ENCODE results near the gene DUSP16. TPM values are rescaled to one million over a fixed set of nuclear protein-coding genes. Genes with fewer than 3 reads are reported as not detected.

Gene DUSP16
- total and polyA plus RNA-seq, 2 of the 8 experiments (the other 6 are each of a cell fraction or from before 2014, with no cell fraction given), result 31.6 to 55.9 TPM

GRCh38 chr12:12468575-12468974 lies 94.1 kb downstream of the DUSP16 start:
- no peak overlapping the region for H3K14ac ChIP-seq (ENCODE audit: insufficient read length)
- no peak overlapping the region for H3K4me2 ChIP-seq (ENCODE audit: insufficient read depth in 1 of 2, low read depth in 2 of 2, low read length in 2 of 2)
- H3K4me3 ChIP-seq (ENCODE audit: extremely low read depth in 1 of 4, insufficient read depth in 2 of 4, low read depth in 3 of 4, low read length in 4 of 4), result no peak overlapping the region
- H2BK5ac ChIP-seq (ENCODE audit: low read depth, low read length), result no peak overlapping the region
- no peaks in the 10 kb centered on the region for H3K79me1 ChIP-seq (ENCODE audit: low read depth, low read length)
- H2AK5ac ChIP-seq (ENCODE audit: low read depth, low read length), result no peak overlapping the region
- ChIA-PET CTCF (ENCODE audit: partially characterized antibody) (interaction anchor here (0.6 to 0.9 kb wide), 3 partner anchors 8 to 92 kb away, joined by 3 to 4 read pairs (median 3); no protein-coding TSS in a partner anchor), POLR2A (ENCODE audit: partially characterized antibody) (no interaction called here)
- H3K4ac ChIP-seq (replicated peaks; ENCODE audit: insufficient read length, low read depth, low read length), result no peak overlapping the region
- peaks cover 0 to 7% (median 0%) of the 10 kb centered on the region in 4 experiments; a peak in 1 of 8 replicates for H3K36me3 ChIP-seq (ENCODE audit: control insufficient read depth in 2 of 4, insufficient read depth in 4 of 4, low read length in 3 of 4)
- H3K23ac ChIP-seq (ENCODE audit: insufficient read length), result no peak overlapping the region
- no peak overlapping the region for H3K27ac ChIP-seq (ENCODE audit: low read depth, low read length)
- no peak overlapping the region for H2BK12ac ChIP-seq (ENCODE audit: low read depth, low read length)
- no peak overlapping the region for H4K91ac ChIP-seq (replicated peaks; ENCODE audit: insufficient read length, low read length)
- no peaks in the 10 kb centered on the region for H4K20me1 ChIP-seq (replicated peaks in 1 of 2; ENCODE audit: control insufficient read depth in 1 of 2, insufficient read depth in 2 of 2, low read length in 2 of 2)
- no peaks in the 10 kb centered on the region for H3K27me3 ChIP-seq (replicated peaks in 1 of 4; ENCODE audit: control insufficient read depth in 3 of 4, extremely low read depth in 1 of 4, insufficient read depth in 3 of 4, low read length in 3 of 4)
- H3K18ac ChIP-seq (ENCODE audit: extremely low read depth, low read length), result no peak overlapping the region
- H3K23me2 ChIP-seq (ENCODE audit: low read depth, low read length), result no peaks in the 10 kb centered on the region
- H4K5ac ChIP-seq (ENCODE audit: insufficient read length, low read depth, low read length), result no peak overlapping the region
- H3K9me3 ChIP-seq (ENCODE audit: insufficient read depth in 2 of 2, low read depth in 1 of 2, low read length in 1 of 2), result peaks cover 7 to 10% of the 10 kb centered on the region in 2 experiments
- FAIRE-seq (no peak), DNase-seq (ENCODE audit: low read depth in 1 of 2, low spot score in 2 of 2) (no peak)
- H2AFZ ChIP-seq (ENCODE audit: low read length), result no peak overlapping the region
- H4K8ac ChIP-seq (ENCODE audit: extremely low read depth, insufficient read depth, low read length), result no peak overlapping the region
- no peak overlapping the region for H2BK20ac ChIP-seq (ENCODE audit: low read length)
- no peak overlapping the region for H3K9ac ChIP-seq (replicated peaks in 1 of 4; ENCODE audit: extremely low read depth in 1 of 4, low read depth in 3 of 4, low read length in 3 of 4)
- H3K79me2 ChIP-seq (ENCODE audit: control insufficient read depth in 1 of 2, insufficient read depth in 2 of 2, low read length in 2 of 2), result no peaks in the 10 kb centered on the region
- no peak overlapping the region for H3K56ac ChIP-seq (replicated peaks; ENCODE audit: insufficient read length, low read depth, low read length)
- WGBS, 2 experiments (ENCODE audit: extremely low coverage in 1 of 2, insufficient coverage in 1 of 2, insufficient read length in 1 of 2, insufficient replicate concordance in 2 of 2, low coverage in 1 of 2, low lambda C conversion rate in 2 of 2, missing lambda C conversion rate in 1 of 2), result 80% methylated on average over 3 of the region's 3 CpGs; no CpG with 5 or more reads in 1 of the 2 experiments
- no peak overlapping the region for H2BK120ac ChIP-seq (replicated peaks; ENCODE audit: low read depth, low read length)
- no peaks in the 10 kb centered on the region; a peak in 2 of 7 replicates for H3K4me1 ChIP-seq (replicated peaks in 1 of 4; ENCODE audit: control insufficient read depth in 3 of 4, insufficient read depth in 4 of 4, low read length in 3 of 4)
- H2BK15ac ChIP-seq (ENCODE audit: low read length), result no peak overlapping the region
- no peak for TF ChIP-seq EZH2 (IDR thresholded peaks at IDR 0.05; ENCODE audit: low read depth, low read length, severe bottlenecking)
- no peak for TF ChIP-seq NRF1 (IDR thresholded peaks at IDR 0.05; ENCODE audit: low read depth, low read length)
- no peak for TF ChIP-seq CHD2 (IDR thresholded peaks at IDR 0.05; ENCODE audit: low read length)
- TF ChIP-seq JUND (IDR thresholded peaks at IDR 0.05; ENCODE audit: low read length), result no peak
- TF ChIP-seq HDAC6 (IDR thresholded peaks at IDR 0.05; ENCODE audit: low read depth, low read length), result no peak
- no peak for TF ChIP-seq JUN (IDR thresholded peaks at IDR 0.05; ENCODE audit: low read depth, low read length)
- TF ChIP-seq SUZ12 (IDR thresholded peaks at IDR 0.05; ENCODE audit: low read length), result no peak
- no peak for TF ChIP-seq BACH1 (IDR thresholded peaks at IDR 0.05; ENCODE audit: low read length)
- no peak for TF ChIP-seq TAF1 (IDR thresholded peaks at IDR 0.05; ENCODE audit: low read depth, low read length)
- TF ChIP-seq KDM4A (IDR thresholded peaks at IDR 0.05; ENCODE audit: low read depth, low read length, severe bottlenecking), result no peak
- no peak for TF ChIP-seq CEBPB (IDR thresholded peaks at IDR 0.05; ENCODE audit: low read depth, low read length)
- TF ChIP-seq SRF (IDR thresholded peaks at IDR 0.05; ENCODE audit: low read depth, low read length), result no peak
- TF ChIP-seq CBX8 (IDR thresholded peaks at IDR 0.05; ENCODE audit: borderline replicate concordance, low read depth, low read length), result no peak
- no peak for TF ChIP-seq FOSL1 (IDR thresholded peaks at IDR 0.05; ENCODE audit: insufficient read depth, low read depth, low read length)
